Stimulated activated naive CD4-positive, alpha-beta T cell (primary cell): Measurements from ENCODE around the gene P3H3.
"Not testable (repeated sequence)": the region's sequence is repeated elsewhere in the genome, so short reads cannot be mapped to it uniquely, and the experiment has no call there.

Experiments used
- DNase-seq, 6 experiments: peaks; one replicate each; lab custom pipeline; 2025; lab: John Stamatoyannopoulos, UW

The P3H3 gene

DNA sequence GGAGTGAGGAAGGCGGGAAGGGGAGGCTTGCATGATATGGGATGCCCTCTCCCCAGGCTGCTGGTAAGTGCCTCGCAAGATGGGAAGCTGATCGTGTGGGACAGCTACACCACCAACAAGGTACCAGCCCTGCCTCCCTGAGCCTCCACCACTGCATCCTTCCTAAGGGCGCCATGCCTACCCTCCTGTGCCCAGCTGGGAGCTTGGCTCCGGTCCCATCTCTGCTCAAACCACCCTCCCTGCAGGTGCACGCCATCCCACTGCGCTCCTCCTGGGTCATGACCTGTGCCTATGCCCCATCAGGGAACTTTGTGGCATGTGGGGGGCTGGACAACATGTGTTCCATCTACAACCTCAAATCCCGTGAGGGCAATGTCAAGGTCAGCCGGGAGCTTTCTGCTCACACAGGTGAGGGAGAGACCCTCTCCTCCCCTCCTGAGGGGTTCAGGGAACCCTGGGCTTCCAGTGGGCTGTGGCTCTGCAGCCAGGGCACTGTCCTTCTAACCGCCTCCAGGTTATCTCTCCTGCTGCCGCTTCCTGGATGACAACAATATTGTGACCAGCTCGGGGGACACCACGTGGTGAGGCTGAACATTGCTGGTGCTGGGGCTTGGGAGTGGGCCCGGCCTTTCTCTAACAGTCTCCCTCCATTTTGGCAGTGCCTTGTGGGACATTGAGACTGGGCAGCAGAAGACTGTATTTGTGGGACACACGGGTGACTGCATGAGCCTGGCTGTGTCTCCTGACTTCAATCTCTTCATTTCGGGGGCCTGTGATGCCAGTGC is 15.1 kb downstream of the P3H3 start:
- DNase-seq = no peak

DNA sequence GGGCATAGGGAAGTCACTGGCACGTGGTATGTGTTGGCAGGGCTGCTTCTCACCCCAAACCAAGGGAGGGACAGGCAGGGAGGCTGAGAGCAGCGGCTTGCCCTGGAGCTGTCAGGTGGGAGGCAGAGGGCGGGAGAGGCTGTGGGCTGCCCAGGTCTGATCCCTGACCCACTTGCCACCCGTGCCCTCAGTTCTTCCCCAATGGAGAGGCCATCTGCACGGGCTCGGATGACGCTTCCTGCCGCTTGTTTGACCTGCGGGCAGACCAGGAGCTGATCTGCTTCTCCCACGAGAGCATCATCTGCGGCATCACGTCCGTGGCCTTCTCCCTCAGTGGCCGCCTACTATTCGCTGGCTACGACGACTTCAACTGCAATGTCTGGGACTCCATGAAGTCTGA is 17.2 kb downstream of the P3H3 start:
- DNase-seq = no peak

DNA sequence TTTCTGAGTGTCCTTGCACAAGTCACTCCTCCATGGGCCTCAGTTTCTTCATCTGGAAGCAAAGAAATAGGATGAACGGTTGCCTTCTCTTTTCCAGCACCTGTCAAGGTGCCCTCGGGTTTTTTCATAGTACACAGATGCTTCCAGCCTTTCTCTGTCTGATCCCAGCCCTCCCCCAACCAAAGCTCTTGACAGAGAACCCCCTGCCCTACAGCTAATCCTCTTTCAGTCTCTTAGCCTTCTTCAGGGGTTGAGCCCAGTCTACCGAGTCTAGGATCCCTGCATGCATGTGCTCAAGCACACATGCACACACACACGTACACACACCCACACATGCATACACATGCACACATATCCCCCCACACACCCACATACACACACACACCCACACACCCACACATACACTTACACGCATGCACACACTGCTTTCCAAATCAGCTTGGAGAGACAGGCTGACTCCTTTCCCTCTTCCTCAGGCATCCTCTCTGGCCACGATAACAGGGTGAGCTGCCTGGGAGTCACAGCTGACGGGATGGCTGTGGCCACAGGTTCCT is 18.2 kb downstream of the P3H3 start:
- no peak for DNase-seq

DNA sequence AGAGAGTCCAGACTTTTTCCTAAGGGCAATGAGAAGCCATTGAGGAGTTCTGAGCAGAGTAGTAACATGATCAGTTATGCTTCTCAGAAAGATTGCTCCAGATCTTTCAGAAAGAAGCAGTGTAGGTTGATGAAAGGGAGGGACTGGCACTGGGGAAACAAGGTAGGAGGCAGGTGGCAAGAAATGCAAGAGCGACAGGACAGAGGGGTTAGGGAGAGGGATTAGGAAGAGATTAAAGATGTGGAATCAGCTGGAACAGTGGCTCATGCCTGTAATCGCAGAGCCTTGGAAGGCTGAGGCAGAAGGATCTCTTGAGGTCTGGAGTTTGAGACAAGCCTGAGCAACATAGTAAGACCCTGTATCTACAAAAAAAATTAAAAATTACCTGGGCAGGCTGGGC is 19.5 kb downstream of the P3H3 start:
- DNase-seq = no peak

DNA sequence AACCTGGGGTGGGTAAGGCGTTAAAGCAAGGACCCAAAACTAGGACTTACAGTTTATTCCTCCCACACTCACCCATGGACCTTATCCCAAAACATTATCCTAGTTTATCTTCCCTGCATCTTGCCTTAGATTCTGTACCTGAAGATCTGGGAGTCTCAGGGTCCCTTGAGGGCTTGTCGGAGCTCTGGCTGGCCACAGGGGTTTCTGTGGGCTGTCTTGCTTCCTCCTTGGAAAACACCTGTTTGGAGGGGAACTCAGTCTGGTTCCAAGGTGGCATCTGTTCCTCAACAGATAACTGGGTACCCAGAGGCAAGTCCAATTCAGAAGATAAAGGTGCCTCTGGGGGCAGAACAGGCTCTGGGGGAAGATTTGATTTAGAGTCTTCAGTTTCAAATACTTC is 21.2 kb downstream of the P3H3 start:
- no peak for DNase-seq

DNA sequence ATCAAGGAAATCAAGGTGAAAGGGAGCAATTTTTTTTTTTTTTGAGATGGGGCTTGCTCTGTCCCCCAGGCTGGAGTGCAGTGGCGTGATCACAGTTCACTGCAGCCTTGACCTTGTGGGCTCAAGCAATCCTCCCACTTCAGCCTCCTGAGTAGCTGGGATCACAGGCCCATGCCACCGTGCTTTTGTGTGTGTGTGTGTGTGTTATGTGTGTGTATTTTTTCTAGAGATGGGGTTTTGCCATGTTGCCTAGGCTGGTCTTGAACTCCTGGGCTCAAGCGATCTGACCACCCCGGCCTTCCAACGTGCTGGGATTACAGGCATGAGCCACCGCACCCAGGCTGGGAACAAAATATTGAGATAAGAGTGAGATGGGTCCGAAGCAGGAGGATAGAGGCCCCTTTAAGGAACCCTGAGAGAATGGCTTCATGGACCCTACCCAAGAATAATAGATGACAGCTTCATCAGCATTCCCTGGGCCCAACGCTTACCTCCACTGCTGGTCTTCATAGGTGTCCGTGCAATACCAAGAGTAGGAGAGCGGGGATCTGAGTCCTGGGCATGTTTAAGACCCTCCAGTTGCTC is 21.9 kb downstream of the P3H3 start:
- DNase-seq = no peak

DNA sequence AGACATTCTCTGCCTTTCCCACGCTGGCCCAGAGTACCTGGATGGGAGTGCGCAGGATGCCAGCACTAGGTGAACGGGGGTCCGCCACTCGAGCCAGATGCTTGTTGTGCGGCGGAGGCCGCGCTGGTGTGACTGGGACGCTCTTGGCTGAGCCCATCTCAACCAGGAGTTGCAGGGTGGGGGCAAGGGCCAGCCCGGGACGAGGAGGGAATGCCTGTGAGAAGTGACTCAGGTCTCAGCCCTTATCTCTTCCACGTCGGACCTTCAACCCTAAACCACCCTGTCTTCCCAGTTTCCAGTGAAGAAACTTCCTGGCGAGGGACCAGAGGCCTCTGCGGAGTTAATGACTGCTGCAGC is 22.6 kb downstream of the P3H3 start:
- no peak for DNase-seq

DNA sequence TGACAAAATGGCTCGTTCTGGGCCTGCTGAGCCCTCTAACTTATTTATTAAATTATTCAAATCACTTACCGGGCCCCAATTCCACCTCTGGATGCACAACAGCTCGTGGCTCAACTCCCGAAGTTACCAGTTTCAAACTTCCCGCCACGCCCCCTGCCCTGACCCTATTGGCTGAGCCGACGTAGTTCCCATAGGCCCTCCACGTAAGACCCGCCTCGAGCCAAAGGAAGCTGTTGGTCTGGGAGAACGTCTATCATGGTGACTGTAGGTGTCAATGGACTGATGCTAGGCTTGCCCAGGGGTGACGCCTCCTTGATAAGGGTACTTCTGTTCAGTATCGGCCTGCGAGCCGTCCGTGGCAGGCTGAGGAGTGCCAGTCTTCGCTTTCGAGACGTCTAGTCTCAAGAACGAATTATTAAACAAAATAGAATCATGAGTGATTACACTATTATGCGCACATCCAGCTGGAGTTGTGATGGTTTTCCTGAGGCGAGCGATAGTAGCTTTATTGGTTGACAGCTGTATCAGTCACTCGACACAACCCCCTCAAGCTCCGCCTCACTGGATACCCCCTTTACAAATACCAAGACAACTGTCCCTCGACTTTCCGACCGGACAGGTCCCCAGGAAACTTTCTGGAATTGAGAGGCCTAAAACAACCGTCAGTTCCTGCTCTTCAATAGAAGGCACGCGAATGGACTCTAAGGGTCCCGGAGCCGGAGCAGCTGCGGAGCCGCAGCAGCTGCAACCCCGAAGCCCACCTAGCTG is 23.1 kb downstream of the P3H3 start, which contains the start of gene CDCA3:
Gene CDCA3 (minus strand): TSS at position 134 of the 768 bp plus-strand sequence. CDS start 334 bp downstream, outside the sequence.
- peak; percentile 80 to 92 (median 89) for DNase-seq

DNA sequence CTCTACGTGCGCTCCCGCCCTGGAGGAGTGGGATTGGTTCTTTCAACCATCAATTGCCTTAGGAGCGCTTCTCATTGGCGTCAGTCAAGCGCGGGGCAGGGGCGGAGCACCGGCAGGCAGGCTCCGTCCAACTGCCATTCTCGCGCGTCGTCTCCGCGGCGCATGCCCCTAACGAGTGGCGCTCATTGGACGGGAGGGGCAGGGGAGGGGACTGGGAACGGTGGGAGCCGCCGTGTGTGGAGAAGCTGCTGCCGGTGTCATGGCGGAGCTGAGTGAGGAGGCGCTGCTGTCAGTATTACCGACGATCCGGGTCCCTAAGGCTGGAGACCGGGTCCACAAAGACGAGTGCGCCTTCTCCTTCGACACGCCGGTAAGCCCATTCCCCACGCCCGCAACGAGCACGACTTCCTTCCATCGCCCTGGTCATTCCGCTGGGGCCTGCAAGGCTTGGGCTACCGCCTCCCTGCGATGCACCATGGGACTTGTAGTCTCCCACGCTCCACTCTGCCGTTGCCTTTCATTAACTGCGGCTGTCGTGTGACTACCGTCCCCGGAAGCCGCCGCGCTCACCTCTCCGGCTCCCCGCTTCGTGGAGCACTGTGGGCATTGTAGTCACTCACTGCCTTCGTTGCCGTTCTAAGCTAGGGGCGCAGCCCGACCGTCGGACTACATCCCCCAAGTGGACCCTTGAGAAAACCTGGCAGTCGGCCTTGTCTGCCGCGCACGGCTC is 23.9 kb downstream of the P3H3 start, which contains the start of gene USP5:
Gene USP5 (plus strand): TSS at position 230 of the 730 bp plus-strand sequence. CDS start 30 bp downstream, at position 260.
- peak; percentile 96 to 100 (median 99) for DNase-seq

DNA sequence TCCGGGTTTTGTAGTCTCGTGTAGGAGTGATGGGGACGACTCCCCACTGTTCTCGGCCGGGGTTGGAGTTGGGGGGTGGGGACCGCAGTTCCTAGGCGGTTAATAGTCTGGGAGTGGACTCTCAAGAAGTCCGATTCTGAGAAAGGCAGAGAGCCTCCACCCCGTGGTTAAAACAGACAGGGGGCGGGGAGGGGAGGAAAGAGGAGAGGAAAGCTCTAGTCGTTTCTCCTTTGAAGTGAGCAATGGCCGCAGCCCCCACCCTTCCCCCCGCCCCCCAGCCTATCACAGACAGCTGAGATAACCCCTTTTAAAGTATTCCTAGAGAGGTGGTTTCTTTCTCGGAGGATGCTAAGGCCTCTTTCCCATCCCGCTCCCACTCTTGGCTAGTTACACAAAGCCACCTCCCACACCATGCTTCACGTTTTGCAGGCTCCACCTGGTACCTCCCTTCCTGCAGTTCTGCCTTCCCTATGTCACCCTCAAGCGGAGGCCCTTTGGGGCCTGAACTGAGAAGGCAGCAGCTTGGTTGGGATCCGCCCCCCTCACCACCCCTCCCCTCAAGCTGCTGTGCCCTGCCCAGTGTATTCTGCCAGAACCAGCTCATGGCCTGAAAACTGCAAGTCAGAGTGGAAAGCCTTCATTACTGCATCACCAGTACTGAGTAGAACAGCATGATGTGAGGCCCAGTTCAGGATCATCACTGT is 24.6 kb downstream of the P3H3 start:
- DNase-seq = peak in 4 of 6 experiments; percentile 58 to 78 (median 72)

DNA sequence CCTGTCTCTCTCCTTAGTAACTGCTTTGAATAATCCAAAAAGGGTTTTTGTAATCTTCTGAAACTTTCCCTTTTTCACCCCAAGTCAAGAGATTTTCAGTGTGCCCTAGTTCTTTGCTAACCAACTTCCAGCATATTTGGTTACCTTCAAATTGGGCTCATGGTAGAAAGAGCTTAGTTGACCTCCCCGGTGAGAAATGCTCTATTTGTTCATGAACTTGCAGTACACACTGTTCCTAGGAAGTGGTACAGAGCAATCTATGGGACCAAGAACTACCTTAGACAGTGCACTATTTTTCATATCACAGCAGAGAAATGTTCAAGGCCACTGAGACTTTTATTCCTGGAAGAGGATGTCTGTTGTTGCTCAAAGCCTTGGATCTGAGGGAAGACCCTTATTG is 25.4 kb downstream of the P3H3 start:
- no peak for DNase-seq

DNA sequence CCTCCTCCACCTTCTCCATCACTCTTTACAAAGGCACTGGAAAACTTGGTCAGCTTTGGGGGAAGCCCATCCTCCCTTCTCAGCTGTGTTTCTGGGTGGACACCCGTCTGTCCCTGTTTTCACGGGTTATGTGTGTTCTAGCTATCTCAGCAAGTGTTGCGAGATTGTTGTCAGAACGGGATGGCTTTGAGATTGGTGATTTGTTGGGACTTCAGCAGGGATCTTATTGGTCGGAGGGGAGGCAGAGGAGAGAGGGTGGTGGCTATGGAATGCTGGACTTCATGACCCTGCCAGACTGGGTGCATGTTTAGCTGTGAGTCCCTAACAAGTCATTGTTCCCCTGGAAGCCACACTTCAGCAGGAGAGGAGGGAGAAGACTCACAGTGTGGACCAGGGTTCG is 25.8 kb downstream of the P3H3 start:
- no peak for DNase-seq

DNA sequence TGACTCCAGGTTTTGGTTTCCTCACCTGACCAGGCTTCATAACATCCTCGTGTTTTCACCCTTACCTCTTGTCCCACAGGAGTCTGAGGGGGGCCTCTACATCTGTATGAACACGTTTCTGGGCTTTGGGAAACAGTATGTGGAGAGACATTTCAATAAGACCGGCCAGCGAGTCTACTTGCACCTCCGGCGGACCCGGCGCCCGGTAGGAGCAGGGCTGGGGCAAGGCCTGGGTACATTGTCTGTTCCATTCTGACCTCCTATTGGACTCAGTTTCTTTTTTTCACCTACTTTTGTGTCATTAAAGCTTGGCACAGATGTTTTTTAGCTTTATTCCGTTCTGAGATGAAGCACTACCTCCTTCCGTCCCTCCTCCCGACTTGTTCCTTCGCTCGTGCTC is 27.1 kb downstream of the P3H3 start:
- no peak for DNase-seq

DNA sequence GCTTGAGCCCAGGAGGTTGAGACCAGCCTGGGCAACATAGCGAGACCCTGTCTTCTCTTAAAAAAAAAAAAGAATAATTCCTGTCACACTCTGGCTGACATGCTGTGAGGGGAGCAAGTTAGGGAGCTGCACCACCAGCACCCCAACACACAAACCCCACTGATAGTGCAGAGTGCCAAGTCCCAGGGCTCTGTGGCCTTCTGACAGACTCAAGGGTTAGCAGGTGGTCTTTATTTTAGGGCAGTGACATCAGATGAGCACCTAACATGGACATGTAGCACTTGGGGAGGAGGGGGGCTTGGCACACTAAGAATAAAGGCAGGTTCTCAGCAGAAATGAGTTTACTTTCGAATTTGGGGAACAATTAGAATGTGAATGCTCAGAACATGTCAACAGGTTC is 30.6 kb downstream of the P3H3 start:
- no peak for DNase-seq

DNA sequence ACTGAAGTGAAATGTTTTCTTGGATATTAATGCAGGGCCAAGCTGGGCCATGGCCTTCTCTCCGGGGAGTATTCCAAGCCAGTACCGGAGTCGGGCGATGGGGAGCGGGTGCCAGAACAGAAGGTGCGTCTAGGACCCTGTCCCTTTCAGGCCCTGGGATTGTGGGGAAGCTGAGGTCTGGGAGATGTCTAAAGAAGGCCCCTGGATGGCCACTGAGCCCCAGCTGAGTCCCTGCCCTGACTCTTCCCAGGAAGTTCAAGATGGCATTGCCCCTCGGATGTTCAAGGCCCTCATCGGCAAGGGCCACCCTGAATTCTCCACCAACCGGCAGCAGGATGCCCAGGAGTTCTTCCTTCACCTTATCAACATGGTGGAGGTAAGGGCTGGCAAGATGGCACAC is 31.9 kb downstream of the P3H3 start:
- no peak for DNase-seq

DNA sequence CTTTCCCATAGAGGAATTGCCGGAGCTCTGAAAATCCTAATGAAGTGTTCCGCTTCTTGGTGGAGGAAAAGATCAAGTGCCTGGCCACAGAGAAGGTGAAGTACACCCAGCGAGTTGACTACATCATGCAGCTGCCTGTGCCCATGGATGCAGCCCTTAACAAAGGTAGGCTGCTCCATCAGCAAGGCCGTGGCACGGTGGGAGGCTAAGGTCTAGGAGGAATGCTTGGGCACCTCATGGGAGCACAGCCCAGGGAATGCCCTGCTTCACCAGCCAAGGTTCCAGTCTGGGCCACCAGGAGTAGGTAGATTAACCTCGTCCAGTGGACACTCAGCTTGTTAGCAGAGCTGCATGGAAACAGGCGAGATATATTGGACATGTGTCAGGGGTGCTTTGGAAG is 32.7 kb downstream of the P3H3 start:
- DNase-seq = no peak

DNA sequence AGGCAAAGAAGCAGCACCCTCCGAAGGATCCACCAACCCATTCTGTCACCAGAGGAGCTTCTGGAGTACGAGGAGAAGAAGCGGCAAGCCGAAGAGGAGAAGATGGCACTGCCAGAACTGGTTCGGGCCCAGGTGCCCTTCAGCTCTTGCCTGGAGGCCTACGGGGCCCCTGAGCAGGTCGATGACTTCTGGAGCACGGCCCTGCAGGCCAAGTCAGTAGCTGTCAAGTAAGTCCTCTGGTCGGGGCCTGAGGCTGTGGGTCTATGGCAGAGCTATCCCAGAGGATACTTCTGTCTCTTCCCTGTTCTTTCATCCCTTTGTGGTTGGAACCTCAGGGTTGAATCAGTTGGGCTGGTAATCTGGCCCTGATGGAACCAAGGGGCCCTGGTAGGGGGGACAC is 33.2 kb downstream of the P3H3 start:
- no peak for DNase-seq

DNA sequence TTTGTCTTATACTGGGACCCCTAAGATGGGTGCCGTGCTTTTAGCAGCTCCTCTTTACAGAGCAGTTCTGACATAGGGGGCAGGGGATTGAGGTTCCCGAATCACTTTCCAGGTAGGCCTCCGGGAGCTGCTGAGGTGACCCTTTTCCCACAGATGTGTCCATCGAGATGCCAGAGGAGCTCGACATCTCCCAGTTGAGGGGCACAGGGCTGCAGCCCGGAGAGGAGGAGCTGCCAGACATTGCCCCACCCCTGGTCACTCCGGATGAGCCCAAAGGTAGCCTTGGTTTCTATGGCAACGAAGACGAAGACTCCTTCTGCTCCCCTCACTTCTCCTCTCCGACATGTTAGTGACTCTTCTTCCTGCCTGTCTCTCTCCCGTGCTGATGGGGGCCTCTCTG is 34.8 kb downstream of the P3H3 start:
- no peak for DNase-seq

DNA sequence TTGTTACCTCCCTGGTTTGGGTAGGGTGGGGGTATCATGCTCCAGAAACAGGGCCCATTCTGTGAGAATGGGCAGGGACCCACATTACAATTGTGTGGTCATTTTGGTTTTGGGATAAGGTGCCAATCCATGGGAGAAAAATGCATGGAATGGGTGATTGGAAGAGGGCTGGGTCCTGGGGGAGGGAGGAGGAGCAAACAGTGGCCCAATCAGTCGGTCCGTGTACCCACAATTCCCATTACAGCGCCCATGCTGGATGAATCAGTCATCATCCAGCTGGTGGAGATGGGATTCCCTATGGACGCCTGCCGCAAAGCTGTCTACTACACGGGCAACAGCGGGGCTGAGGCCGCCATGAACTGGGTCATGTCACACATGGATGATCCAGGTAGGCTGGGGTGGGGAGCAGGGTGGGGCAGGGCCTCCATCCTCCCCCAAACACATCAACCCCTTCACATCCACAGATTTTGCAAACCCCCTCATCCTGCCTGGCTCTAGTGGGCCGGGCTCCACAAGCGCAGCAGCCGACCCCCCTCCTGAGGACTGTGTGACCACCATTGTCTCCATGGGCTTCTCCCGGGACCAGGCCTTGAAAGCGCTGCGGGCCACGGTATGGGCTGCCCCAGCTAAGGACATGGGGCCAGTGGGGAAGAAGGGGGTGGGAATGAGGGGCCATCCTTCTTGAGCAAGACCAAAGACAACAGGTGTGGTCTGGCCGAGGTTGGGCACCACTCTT is 35.5 kb downstream of the P3H3 start:
- no peak for DNase-seq

DNA sequence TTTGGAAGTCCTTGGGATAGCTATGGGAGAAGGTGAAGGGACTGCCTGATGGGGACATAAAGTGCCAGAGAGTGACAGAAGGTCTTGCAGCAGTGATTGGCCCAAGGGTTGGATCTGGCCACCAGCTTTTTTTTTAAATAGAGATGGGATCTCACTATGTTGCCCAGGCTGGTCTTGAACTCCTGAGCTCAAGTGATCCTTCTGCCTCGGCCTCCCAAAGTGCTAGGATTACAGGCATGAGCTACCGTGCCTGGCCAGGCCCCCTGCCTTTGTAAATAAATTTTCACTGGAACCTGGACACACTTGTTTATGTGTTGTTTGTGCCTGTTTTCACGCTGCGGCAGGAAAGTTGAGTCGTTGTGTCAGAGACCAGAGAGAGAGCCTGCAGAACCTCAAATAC is 37.1 kb downstream of the P3H3 start:
- DNase-seq = not testable (repeated sequence)
